GM18520 (cell line): ENCODE measurements around the gene TMEM11.
"Not testable (repeated sequence)": the region's sequence is repeated elsewhere in the genome, so short reads cannot be mapped to it uniquely, and the experiment has no call there.

Source experiments
- ATAC-seq: cut with Tn5 transposase; IDR thresholded peaks from one replicate; pipeline ENCODE4 v1.9.1; 2021; ENCODE audit not compliant: unreplicated experiment

The TMEM11 gene

GRCh38 chr17:21242780-21243515, 29.0 kb upstream of the TMEM11 start:
- ATAC-seq = no peak

GRCh38 chr17:21242026-21242697, 28.2 kb upstream of the TMEM11 start:
- no peak for ATAC-seq

- ATAC-seq = no peak
Observed at GRCh38 chr17:21241564-21241963, 27.6 kb upstream of the TMEM11 start.

GRCh38 chr17:21240369-21241055, 26.6 kb upstream of the TMEM11 start:
- no peak for ATAC-seq

GRCh38 chr17:21239680-21240368, 25.9 kb upstream of the TMEM11 start:
- no peak for ATAC-seq

- no peak for ATAC-seq
Observed at GRCh38 chr17:21235921-21236320, 22.0 kb upstream of the TMEM11 start.

- no peak for ATAC-seq
Observed at GRCh38 chr17:21233581-21234347, 19.8 kb upstream of the TMEM11 start.

GRCh38 chr17:21232033-21232749, 18.2 kb upstream of the TMEM11 start:
- ATAC-seq = no peak

- no peak for ATAC-seq
Observed at GRCh38 chr17:21231533-21231932, 17.6 kb upstream of the TMEM11 start.

GRCh38 chr17:21228845-21229244, 14.9 kb upstream of the TMEM11 start:
- no peak for ATAC-seq

GRCh38 chr17:21228111-21228510, 14.2 kb upstream of the TMEM11 start:
- ATAC-seq = no peak

- not testable (repeated sequence) for ATAC-seq
Observed at GRCh38 chr17:21227277-21227676, 13.3 kb upstream of the TMEM11 start.

- no peak for ATAC-seq
Observed at GRCh38 chr17:21223086-21223485, 9.1 kb upstream of the TMEM11 start.

GRCh38 chr17:21218831-21219380, 4.9 kb upstream of the TMEM11 start:
- no peak for ATAC-seq

GRCh38 chr17:21218101-21218500, 4.1 kb upstream of the TMEM11 start:
- no peak for ATAC-seq

GRCh38 chr17:21217346-21217745, 3.4 kb upstream of the TMEM11 start:
- ATAC-seq = no peak

- ATAC-seq = no peak
Observed at GRCh38 chr17:21215935-21216334, 2.0 kb upstream of the TMEM11 start.

GRCh38 chr17:21214777-21215541, 998 bp upstream of the TMEM11 start:
- ATAC-seq = no peak

GRCh38 chr17:21213638-21214014, 335 bp downstream of the TMEM11 start:
- ATAC-seq = peak; percentile 11
